Measurements from ENCODE around the gene TRMT1L.

- TF ChIP-seq EZH2 (IDR thresholded peaks at IDR 0.05) (no peak), CTCF (IDR thresholded peaks at IDR 0.05 in 2 of 3, conservative IDR thresholded peaks at IDR 0.05 in 1 of 3; ENCODE audit: borderline replicate concordance in 1 of 3, insufficient read depth in 1 of 3, low read depth in 2 of 3, low read length in 2 of 3) (no peak), REST (IDR thresholded peaks at IDR 0.05; ENCODE audit: low read depth) (no peak), EZH2phosphoT487 (IDR thresholded peaks at IDR 0.05; ENCODE audit: borderline replicate concordance) (no peak), ZFX (IDR thresholded peaks at IDR 0.05) (no peak), EGR1 (IDR thresholded peaks at IDR 0.05; ENCODE audit: low read depth) (no peak)
These were observed 86.7 kb downstream of the TRMT1L start for GRCh38 chr1:185070051-185070450.

Data from HCT116 (cell line).